HG02798 (cell line): Measurements from ENCODE around the gene TEX22.

Source experiments
- ATAC-seq: cut with Tn5 transposase; IDR thresholded peaks from one replicate; pipeline ENCODE4 v1.9.1; 2021; ENCODE audit warnings: mild to moderate bottlenecking; ENCODE audit not compliant: unreplicated experiment, poor library complexity

The TEX22 gene

DNA sequence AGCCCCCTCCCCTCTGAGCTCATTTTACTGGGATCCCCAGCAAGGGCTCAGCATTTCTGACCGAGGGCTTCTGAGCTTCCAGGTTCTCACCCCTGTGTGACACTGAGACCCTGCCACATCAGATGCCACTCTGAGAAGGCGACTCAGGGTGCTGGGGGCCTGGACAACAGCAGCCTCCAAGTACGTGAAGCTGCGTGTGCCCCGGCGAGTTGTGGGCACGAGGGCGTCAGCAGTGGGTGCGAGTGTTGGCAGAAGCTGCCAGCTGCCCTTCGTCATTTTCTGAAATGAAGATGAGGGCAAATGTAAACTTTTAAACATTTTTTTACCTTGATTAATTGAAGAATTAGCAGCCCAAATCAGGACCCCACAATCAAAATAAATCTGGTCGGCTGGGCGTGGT is 32.7 kb upstream of the TEX22 start:
- ATAC-seq, result no peak

DNA sequence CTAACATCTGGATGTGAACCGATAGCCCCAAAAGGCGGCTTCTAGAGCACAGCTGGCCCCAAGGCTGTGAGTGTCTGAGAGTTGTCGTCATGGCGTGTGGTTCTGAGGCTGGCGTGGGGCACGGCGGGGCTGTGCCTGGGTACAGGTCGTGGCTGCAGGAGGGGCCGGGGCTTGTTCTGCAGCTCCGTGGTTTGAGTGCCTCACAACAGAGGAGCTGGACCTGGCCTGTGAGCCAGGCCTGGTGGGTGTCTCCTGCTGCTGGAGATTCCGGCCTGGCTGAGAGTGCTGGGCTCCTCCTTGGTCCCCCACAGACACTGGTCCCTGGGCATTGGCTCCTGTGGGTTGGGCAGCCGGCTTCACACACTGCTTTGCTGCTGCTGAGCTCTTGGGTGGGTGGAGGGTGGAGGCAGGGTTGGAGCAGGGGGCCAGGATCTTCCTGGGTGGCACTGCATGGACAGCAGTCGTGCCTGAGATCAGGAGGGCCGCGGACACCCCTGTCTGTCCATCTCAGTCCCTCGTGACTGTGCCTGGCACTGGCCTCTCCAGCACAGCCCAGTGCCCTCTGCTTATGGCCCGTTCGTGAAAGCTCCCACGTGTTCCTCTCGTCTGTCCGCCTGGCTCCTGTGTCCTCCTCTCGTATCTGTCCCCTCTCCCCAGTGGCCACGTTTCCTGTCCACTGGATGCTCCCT is 31.8 kb upstream of the TEX22 start:
- ATAC-seq, result no peak

DNA sequence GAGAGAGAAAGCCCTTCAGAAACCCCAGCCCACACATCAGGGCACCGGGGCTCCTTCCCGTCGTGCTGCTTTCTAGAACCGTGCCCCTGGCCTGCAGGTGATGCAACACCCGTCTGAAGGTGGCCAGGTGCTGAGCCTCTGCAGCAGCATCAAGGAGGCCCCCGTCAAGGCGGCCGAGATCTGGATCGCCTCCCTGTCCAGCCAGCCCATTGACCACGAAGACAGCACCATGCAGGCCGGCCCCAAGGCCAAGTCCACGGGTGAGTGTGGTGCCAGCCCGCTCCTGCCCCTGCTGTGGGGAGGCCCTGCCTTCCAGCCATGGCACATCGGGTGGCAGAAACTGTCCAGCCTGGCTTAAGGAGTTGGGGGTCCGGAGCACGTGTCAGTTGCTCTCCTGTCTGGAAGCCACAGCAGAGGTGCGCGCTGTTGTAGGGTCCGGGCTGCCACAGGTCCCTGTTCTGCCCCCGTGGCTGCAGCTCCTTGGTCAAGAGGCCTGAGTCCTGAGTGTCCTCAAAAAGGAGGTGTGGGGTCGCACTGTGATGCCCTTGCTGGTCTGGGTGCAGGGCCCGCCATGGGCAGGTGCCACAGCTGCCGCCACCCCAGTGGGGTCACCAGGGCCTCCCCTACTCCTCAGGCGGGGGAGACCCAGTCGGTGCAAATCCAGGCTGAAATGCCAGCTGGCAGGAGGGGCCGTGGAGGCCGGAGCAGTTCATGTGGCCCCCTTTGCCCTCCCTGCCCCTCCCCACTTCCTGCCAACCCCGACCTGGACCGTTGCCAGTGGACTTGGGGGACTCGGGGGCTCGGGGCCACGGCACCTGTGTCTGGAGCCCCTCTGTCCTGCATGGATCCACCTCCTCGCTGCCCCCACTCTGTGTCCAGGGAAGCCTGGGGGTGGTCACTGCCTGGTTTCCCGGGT is 31.0 kb upstream of the TEX22 start:
- no peak for ATAC-seq

DNA sequence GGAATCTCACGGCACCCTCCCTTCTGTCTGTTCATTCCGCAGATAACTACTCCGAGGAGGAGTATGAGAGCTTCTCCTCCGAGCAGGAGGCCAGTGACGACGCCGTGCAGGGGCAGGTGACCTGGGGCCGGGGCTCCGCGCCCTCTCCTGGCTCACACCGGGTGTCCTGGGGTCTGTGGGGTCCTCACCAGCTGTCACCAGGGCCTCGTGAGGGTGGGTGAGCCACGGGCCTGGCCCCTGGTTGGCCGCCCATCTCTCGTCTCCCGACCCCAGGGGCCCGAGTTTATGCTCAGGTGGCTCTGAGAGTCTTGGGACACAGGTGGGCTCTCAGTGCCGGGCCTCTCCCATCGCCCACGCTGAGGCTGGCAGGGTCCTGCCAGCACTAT is 30.3 kb upstream of the TEX22 start:
- ATAC-seq, result no peak

DNA sequence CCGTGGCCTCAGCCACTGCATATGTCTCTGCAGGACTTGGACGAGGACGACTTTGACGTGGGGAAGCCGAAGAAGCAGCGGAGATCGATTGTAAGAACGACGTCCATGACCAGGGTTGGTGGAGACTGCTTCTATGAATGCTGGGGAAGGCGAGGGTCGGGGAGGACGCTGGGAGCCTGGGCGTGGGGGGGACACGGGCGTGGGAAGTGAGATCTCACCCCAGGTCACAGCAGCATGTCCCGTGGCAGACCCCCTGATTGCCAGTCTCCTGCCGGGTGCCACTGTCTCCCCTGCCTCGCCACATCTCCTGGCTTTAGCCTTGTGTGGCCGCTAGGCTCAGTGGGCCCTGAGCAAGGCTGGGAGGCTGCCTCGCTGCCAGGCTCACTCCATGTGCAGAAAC is 29.9 kb upstream of the TEX22 start:
- ATAC-seq, result no peak

DNA sequence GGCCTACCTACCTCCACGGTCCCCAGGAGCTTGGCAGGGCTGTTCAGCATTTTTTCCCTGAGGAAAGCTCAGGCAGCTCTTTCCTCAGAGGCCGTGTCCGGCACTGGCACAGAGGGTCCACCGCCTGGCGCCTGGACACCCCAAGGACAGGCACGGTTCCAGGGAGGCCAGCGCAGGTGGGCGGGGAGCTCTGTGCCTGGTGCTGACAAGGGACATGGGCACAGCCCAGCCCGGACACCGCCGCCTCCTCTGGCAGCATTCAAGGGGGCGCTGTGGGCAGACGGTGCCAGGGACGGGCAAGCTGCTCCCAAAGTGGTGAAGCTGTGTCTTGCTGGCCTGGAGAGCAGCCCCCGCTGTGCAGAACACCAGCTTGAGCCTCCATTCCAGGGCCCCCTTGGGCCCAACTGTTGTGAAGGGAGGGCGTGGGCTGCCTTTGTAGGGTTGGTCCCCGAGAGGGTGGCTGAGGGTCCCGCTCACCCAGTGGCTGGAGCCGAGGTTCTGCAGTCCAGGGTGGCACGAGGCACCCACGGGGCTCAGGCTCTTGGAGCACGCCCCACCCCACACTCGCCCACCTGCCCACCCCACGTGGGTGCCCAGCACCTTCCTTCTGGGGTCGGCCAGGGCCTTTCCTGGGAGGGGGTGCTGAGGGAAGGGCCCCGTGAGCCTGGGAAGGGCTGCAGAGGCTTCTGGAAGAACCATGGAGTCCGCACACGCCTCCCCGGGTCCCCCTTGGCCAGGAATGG is 29.3 kb upstream of the TEX22 start:
- ATAC-seq, result no peak

DNA sequence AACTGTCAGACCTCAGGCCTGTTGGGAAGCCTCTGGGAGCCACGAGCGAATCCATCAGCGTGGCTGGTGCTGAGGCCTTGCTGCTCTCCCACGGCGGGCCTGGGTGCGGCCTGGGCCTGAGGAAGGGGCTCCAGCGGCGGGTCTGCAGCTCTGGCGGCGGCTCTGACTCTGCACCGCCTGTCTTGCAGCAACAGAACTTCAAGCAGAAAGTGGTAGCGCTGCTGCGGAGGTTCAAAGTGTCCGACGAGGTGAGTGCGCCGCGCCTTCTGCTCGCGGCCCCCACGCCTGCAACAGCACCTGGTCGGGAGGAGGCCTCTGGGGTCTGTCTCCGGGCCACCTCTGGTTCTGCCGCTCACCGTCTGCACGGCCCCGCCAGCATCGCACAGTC is 28.7 kb upstream of the TEX22 start:
- ATAC-seq, result no peak

DNA sequence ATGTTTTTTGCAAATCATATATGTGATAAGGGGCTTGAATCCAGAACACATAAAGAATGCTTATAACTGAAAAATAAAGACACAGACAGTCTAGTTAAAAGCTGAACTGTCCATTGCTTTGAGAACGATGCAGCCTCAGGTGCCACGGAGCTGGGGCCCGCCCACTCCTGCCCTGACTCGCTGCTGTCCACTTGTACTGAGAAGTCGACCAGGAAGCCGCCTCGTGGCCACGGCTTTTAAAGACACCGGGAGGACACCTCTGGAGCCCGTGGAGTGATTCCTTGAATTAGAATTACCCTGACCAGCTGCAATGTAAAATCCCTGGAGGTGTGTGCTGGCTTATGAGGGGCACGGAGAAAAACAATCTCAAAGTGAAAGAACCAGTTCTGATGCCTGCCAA is 23.9 kb upstream of the TEX22 start:
- no peak for ATAC-seq

DNA sequence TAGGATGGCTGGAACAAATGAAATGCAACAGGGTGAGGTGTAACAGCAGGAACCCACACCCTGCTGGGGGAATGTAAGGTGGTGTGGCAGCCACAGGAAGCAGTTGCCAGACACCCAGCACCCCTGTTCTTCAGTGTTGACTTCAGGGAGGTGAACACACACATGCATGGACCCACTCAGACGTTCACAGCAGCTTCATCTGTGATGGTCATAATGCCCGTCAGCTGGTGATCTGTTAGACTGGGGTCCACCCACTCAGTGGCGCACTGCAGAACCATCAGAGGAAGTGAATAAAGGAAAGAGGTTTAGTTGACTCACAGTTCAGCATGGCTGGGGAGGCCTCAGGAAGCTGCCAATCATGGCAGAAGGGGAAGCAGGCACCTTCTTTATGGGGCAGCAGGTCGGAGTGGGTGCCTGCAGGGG is 22.7 kb upstream of the TEX22 start:
- ATAC-seq, result no peak

DNA sequence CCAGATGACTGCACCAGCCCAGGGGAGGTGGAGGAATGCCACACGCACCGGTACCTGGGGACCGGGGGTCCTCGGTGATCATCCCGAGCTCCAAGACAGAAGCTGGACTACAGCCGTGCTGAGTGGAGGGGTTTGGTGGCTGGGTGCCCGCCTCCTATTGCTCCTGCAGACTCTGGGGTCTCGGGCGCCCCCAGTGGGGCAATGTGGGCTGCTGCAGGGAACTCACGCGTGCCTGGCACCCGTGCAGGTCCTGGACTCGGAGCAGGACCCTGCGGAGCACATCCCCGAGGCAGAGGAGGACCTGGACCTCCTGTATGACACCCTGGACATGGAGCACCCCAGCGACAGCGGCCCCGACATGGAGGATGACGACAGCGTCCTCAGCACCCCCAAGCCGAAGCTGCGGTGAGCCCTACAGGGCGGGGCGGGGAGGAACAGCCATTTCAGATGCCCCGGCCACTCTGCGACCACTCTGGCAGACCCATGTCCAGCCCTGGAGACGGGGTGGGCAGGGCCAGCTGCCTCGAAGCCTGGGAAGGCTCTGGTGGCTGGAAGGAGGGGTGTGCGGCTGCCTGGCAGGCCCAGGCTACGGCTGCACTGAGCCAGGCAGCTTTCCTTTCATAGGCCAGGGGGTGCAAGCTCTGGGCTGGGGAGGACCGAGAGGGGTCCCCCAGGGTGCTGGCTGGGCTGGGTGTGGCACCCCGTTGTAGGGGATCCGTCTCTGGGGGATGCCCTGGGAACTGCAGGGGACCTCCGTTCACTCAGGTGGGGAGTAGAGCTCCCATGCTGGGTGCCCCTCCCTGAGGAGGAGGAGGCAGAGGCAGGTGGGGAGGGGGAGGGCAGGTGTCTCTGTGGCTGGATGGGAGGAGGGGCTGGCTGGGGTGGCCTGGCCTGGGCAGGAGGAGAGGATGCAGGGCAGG is 21.6 kb upstream of the TEX22 start:
- ATAC-seq, result no peak

DNA sequence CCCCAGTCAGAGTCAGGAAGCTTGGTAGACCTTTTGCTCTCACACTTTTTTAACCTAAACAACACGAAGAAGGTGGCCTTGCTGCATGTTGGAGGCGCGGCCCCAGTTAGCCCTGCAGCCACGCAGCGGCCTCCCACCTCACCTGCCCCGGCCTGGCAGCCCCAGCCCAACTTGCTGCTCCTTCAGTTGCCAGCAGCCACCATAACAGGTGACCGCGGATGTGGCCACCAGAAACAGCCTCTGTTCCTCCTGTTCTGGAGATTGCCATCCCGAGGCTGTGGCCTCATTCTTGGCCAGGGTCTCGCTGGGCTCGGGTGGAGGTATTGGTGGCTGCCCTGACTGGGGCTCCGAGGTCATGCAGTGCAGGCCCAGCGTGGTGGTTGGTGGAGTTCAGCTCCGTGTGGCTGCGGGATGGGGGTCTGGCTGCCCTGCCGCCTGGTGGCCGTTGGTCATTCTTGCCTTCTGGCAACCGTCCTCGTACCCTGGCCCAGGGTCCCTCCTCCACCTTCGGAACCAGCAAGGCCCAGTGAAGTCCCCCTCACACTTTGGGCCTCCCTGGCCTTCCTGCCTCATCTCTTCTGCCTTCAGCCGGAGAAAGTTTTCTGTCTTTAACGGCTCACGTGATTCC is 20.7 kb upstream of the TEX22 start:
- no peak for ATAC-seq

DNA sequence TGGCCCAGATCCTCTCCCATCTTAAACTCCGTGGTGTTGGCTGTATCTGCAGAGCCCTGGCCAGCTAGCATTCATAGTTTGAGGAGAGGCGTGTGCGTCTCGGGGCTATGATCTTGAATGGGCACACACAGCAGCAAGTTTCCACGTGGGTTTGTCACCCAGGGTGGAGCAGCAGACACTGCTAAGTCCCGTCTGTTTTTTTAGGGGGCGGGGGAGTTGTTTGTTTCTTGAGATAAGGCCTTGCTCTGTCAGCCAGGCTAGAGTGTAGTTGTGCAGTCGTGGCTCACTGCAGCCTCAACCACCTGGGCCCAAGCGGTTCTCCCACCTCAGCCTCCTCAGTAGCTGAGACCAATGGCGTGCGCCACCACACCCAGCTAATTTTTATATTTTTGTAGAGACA is 20.1 kb upstream of the TEX22 start:
- no peak for ATAC-seq

DNA sequence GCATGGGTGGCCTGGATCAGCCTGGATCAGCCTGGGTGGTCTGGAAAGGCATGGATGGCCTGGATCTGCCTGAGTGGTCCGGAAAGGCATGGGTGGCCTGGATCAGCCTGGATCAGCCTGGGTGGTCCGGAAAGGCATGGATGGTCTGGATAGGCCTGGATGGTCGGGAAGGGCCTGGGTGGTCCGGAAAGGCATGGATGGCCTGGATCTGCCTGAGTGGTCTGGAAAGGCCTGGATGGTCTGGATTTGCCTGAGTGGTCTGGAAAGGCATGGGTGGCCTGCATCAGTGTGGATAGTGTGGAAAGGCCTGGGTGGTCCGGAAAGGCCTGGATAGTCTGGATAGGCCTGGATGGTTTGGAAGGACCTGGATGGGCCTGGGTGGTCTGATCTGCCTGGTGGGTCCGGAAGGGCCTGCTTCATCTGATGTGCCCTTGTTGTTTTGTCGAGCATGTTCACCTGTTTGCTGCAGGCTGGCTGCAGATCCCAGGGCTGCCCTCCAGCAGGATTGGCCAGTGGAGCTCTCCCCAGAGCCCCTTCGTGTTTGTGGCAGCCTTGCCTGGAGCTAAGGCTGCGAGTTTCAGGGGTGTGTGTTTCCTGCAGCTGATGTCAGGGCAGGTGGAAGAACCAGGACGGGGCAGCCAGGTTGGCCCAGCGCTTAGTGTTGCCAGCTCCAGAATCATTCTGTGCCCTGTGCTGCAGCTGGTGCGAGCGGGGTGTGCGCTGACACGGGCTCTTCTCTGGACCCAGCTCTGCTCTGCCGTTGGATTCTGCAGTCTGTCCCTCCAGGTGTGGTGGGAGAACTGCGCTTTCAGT is 19.3 kb upstream of the TEX22 start:
- ATAC-seq, result no peak

DNA sequence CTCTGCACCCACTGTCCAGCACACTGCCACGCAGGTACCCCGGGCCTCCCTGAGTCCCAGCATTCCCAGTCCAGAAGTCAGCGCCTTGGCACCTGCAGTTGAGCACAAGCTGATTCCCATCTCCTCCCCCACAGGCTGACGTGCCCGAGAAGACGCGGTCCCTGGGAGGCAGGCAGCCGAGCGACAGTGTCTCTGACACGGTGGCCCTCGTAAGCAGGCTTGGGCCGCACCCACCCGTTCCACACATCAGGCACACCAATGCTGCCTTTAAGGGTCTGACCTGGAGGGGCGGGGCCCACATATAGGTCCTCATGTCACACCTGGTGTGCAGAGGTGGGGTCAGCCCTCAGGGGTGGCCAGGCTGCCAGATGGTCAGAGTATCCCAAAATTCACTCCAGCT is 18.4 kb upstream of the TEX22 start:
- ATAC-seq, result no peak

DNA sequence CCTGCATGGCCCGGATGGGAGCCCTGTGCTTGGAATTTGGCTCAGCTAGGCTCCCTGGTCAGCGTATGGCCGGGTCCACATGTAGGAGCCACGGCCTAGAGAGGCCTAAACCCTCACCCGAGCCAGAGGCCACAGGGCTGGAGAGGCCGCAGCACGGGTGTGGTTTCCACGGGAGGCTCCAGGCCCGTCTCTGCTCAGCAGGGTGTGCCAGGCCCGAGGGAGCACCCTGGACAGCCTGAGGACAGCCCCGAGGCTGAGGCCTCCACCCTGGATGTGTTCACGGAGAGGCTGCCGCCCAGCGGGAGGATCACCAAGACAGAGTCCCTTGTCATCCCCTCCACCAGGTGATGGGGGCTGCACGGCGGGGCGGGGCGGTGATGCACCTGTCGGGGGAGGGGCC is 17.6 kb upstream of the TEX22 start:
- no peak for ATAC-seq

DNA sequence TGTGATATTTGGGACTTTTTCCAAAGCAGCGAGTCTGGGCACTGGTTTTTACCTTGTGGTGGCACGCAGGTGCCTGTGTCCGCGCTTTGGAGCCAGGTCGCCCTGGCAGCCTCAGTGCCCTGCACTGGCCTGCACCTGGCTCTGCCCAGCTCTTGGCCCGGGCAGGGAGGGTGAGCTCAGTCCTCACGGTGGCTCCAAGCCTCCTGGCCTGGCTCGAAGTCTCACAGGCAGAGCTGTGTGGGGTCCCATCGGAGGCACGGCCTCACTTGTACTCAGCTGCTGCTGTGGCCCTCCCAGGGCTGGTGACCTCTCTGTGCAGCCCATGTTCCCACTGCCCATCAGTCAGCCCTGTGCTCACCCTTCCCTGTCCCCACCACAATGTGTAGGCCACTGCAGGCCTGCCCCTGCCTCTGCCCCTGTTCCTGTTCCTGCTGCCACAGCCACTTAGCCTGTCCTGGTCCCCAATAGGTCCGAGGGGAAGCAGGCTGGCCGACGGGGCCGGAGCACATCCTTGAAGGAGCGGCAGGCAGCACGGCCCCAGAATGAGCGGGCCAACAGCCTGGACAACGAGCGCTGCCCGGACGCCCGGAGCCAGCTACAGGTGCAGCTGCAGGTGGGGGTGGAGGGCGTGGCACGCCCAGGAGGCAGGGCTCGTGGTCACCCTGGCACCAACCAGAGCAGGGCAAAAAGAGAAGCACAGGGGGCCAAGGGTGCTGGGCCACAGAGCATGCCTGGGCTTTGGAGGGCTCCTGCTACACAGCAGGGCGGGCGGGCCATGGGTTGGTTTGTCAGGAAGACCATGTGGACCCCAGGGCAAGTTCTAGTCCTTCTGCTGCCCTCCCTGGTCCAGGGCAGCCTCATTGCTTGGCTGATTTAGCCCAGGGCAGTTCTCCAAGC is 16.6 kb upstream of the TEX22 start:
- ATAC-seq, result no peak

DNA sequence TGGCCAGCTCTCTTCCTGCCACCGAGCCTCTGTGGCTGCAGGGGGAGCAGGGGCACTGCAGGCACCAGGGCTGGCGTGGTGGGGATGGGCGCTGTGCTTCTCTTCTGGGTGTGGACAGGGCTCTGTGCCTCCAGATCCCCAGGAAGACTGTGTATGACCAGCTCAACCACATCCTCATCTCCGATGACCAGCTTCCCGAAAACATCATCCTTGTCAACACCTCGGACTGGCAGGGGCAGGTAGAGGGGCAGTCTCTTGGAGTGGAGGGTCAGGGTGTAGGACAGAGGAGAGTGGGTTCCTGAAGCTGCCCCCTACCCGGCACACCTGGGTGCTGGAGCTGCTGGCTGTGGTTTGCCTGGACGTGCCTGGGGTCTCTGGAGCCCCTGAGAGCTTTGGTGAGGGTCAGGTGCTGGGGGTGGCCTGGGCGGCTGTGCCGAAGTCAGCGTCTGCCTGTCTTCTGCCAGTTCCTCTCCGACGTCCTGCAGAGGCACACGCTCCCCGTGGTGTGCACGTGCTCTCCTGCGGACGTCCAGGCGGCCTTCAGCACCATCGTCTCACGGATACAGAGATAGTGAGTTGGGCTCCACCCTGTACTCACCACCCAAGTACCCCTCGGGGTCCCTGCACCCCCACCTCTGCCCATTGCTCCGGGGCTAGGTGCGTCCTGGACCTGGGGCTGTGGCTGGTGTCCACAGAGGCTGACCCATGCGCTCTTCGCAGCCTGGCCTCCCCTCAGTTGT is 15.8 kb upstream of the TEX22 start:
- no peak for ATAC-seq
